HG03196 (cell line): Measurements from ENCODE around the gene RTKN.
"Not testable (repeated sequence)": the region's sequence is repeated elsewhere in the genome, so short reads cannot be mapped to it uniquely, and the experiment has no call there.

ENCODE experiments used
- ATAC-seq: cut with Tn5 transposase; IDR thresholded peaks from one replicate; pipeline ENCODE4 v1.9.1; 2021; ENCODE audit not compliant: unreplicated experiment

The RTKN gene

GRCh38 chr2:74439373-74439772 lies 2.4 kb downstream of the RTKN start:
- ATAC-seq = no peak

- ATAC-seq = no peak
Observed at GRCh38 chr2:74438248-74438647, 3.5 kb downstream of the RTKN start.

GRCh38 chr2:74436848-74437695 lies 4.7 kb downstream of the RTKN start:
- ATAC-seq = no peak

GRCh38 chr2:74436111-74436805 lies 5.5 kb downstream of the RTKN start:
- no peak for ATAC-seq

- no peak for ATAC-seq
Observed at GRCh38 chr2:74430502-74430901, 11.2 kb downstream of the RTKN start.

- no peak for ATAC-seq
Observed at GRCh38 chr2:74429487-74430451, 12.0 kb downstream of the RTKN start.

GRCh38 chr2:74428675-74429074 lies 13.1 kb downstream of the RTKN start:
- ATAC-seq = no peak

GRCh38 chr2:74427551-74427950 lies 14.2 kb downstream of the RTKN start:
- ATAC-seq = no peak

GRCh38 chr2:74426181-74426758 lies 15.5 kb downstream of the RTKN start:
- no peak for ATAC-seq

GRCh38 chr2:74425523-74425922 lies 16.2 kb downstream of the RTKN start:
- ATAC-seq = no peak

GRCh38 chr2:74424995-74425406 lies 16.7 kb downstream of the RTKN start:
- ATAC-seq = no peak

- no peak for ATAC-seq
Observed at GRCh38 chr2:74424139-74424992, 17.4 kb downstream of the RTKN start.

- no peak for ATAC-seq
Observed at GRCh38 chr2:74423231-74424095, 18.3 kb downstream of the RTKN start.

GRCh38 chr2:74421221-74421870 lies 20.4 kb downstream of the RTKN start, which contains the start of the genes C2orf81 and WDR54:
Gene C2orf81 (minus strand): TSS chr2:74421619. CDS start chr2:74421560, 59 bp downstream.
Gene WDR54 (plus strand): TSS chr2:74421730. CDS start chr2:74422154, 424 bp downstream.
- peak; percentile 89 for ATAC-seq

GRCh38 chr2:74420443-74421103 lies 21.2 kb downstream of the RTKN start:
- ATAC-seq = not testable (repeated sequence)

- ATAC-seq = no peak
Observed at GRCh38 chr2:74420006-74420405, 21.7 kb downstream of the RTKN start.

GRCh38 chr2:74419345-74419744 lies 22.4 kb downstream of the RTKN start:
- no peak for ATAC-seq

- no peak for ATAC-seq
Observed at GRCh38 chr2:74418312-74418711, 23.4 kb downstream of the RTKN start.
